ENCODE results near the gene BANK1. TPM values are rescaled to one million over a fixed set of nuclear protein-coding genes. Genes with fewer than 3 reads are reported as not detected.
A peak's percentile ranks its signal among the peaks of the same experiment; 100 is the strongest.

The BANK1 gene
- total RNA-seq, 1 experiment from 2014 or later, result not detected

DNA sequence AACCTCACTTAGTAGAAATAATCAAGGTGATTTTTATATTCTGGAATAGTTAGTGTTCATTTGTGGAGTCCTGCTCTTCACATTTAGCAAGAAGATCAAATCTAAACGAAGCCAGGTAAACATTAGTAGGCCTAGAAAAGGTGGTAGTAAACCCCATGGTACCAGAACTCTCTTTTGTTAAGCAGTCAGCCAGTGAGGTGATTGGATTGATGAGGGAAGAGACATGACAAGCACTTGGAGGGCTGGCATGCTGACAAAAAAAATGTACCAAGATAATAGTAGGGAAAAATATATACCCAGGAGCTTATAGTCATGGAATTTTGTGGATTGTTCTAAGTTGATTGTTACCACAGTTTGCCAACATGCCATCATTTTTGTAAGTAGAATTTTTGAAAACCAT lies 163.8 kb downstream of the BANK1 start:
- ChIA-PET CTCF (no interaction called here), POLR2A (no interaction called here)
- Mint-ChIP-seq H3K27ac (ENCODE audit: low read depth, unreplicated experiment) (peak overlapping the region; percentile 53), H3K4me3 (ENCODE audit: unreplicated experiment) (no peak overlapping the region), H3K27me3 (ENCODE audit: insufficient read depth, unreplicated experiment) (no peaks in the 10 kb centered on the region), H3K36me3 (ENCODE audit: insufficient read depth, unreplicated experiment) (no peaks in the 10 kb centered on the region), H3K9me3 (ENCODE audit: unreplicated experiment) (no peaks in the 10 kb centered on the region), H3K4me1 (ENCODE audit: insufficient read depth, unreplicated experiment) (peaks cover 28% of the 10 kb centered on the region)
- no peak for DNase-seq (ENCODE audit: unreplicated experiment)
- no TSS peak for BruUV-seq (replicated peaks)
- TF ChIP-seq CTCF (IDR thresholded peaks at IDR 0.05; ENCODE audit: unreplicated experiment), result no peak
- intact Hi-C loops (cut with micrococcal nuclease), result no loop called here

DNA sequence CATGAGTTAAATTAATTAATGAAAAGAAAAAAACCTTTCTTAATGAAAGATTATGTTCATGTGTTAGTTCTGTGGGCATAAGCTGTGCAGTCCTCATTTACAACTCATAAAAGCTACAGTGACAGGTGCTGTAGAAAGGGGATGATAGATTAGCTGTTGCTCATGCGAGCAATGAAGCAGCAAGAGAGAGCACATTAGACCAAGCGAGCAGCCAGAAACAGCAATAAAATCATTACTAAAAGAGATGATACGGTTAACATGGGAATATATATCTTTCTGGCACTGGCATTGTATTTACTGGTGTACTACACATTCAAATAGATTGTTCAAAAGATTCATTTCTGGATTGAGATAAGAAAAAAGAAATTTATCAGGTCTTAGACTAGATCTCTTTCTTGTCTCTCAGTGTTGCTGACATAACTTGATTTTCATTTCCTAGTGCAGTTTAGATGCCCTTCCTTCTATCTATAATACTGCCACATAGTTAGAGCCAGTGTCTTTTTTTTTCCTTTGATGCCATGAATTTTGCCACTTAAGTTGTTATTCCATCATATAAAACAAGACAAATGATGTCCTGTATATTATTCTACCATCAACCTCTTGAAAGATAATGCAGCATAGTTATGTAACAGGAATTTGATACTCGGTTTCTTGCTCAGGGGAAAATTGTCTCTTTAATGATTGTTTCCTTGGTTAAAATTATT lies 164.6 kb downstream of the BANK1 start:
- H3K4me3 Mint-ChIP-seq (ENCODE audit: unreplicated experiment), result no peak overlapping the region
- no TSS peak for BruUV-seq (replicated peaks)
- intact Hi-C loops (cut with micrococcal nuclease), result no loop called here
- H3K9me3 Mint-ChIP-seq (ENCODE audit: unreplicated experiment), result no peaks in the 10 kb centered on the region
- POLR2A ChIA-PET, result no interaction called here
- no peak for DNase-seq (ENCODE audit: unreplicated experiment)
- H3K4me1 Mint-ChIP-seq (ENCODE audit: insufficient read depth, unreplicated experiment), result peaks cover 28% of the 10 kb centered on the region
- CTCF ChIA-PET, result no interaction called here
- no peaks in the 10 kb centered on the region for H3K36me3 Mint-ChIP-seq (ENCODE audit: insufficient read depth, unreplicated experiment)
- TF ChIP-seq CTCF (IDR thresholded peaks at IDR 0.05; ENCODE audit: unreplicated experiment), result no peak
- H3K27ac Mint-ChIP-seq (ENCODE audit: low read depth, unreplicated experiment), result peak overlapping the region; percentile 53
- no peaks in the 10 kb centered on the region for H3K27me3 Mint-ChIP-seq (ENCODE audit: insufficient read depth, unreplicated experiment)

GRCh38 chr4:101956068-101956825 lies 165.7 kb downstream of the BANK1 start:
- Mint-ChIP-seq H3K9me3 (ENCODE audit: unreplicated experiment) (no peaks in the 10 kb centered on the region), H3K4me1 (ENCODE audit: insufficient read depth, unreplicated experiment) (peaks cover 28% of the 10 kb centered on the region), H3K4me3 (ENCODE audit: unreplicated experiment) (no peak overlapping the region), H3K27ac (ENCODE audit: low read depth, unreplicated experiment) (no peak overlapping the region), H3K27me3 (ENCODE audit: insufficient read depth, unreplicated experiment) (no peaks in the 10 kb centered on the region), H3K36me3 (ENCODE audit: insufficient read depth, unreplicated experiment) (no peaks in the 10 kb centered on the region)
- intact Hi-C loops (cut with micrococcal nuclease), result no loop called here
- no peak for DNase-seq (ENCODE audit: unreplicated experiment)
- CTCF ChIA-PET, result no interaction called here
- TF ChIP-seq CTCF (IDR thresholded peaks at IDR 0.05; ENCODE audit: unreplicated experiment), result no peak
- no TSS peak for BruUV-seq (replicated peaks)
- POLR2A ChIA-PET, result interaction anchor here (0.9 kb wide), 1 partner anchor 12 kb away, joined by 3 read pairs; no protein-coding TSS in a partner anchor

DNA sequence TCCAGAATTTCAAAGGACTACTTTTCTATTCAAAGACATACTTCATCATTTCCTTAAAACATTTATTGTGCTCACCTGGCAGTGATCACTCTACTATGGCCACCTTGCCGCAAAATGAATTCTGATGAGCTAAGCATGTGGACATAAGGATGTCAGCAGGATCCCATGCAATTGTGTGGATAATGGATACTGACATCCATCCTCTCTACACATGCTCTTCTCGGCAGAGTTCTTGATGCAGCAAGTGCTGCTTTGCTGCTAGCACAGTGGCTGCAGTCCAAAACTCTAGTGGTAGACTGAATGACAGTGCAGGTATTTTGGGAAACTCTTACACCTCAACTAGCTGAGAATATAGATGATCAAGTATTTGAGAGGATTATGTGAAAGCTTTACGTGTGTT lies 168.0 kb downstream of the BANK1 start:
- Mint-ChIP-seq H3K9me3 (ENCODE audit: unreplicated experiment) (no peaks in the 10 kb centered on the region), H3K27me3 (ENCODE audit: insufficient read depth, unreplicated experiment) (no peaks in the 10 kb centered on the region), H3K4me1 (ENCODE audit: insufficient read depth, unreplicated experiment) (peaks cover 19% of the 10 kb centered on the region), H3K4me3 (ENCODE audit: unreplicated experiment) (no peak overlapping the region), H3K27ac (ENCODE audit: low read depth, unreplicated experiment) (no peak overlapping the region), H3K36me3 (ENCODE audit: insufficient read depth, unreplicated experiment) (no peaks in the 10 kb centered on the region)
- BruUV-seq (replicated peaks), result no TSS peak
- CTCF ChIA-PET, result no interaction called here
- no peak for DNase-seq (ENCODE audit: unreplicated experiment)
- POLR2A ChIA-PET, result interaction anchor here (0.7 kb wide), 1 partner anchor 304 kb away, joined by 3 read pairs; no protein-coding TSS in a partner anchor
- no peak for TF ChIP-seq CTCF (IDR thresholded peaks at IDR 0.05; ENCODE audit: unreplicated experiment)
- intact Hi-C loops (cut with micrococcal nuclease), result no loop called here
